ENCODE data around the gene BAIAP3.

GRCh38 chr16:1316033-1316405 lies 17.4 kb upstream of the BAIAP3 start:
- no peak for TF ChIP-seq CTCF (IDR thresholded peaks at IDR 0.05)
- no peak for TF ChIP-seq POLR2A (IDR thresholded peaks at IDR 0.05)
